Activated CD8-positive, alpha-beta memory T cell treated with anti-CD3 and anti-CD28 coated beads, Interleukin-2, amount 50 U/mL, for 24 hours (primary cell): ENCODE data around the gene CCDC57.
"Not testable (repeated sequence)": the region's sequence is repeated elsewhere in the genome, so short reads cannot be mapped to it uniquely, and the experiment has no call there.

Experiments used
- DNase-seq: peaks from one replicate; pipeline ENCODE4 v3.0.0-alpha.2; 2020; ENCODE audit errors: extremely low read depth

CCDC57 gene

GRCh38 chr17:82204831-82205719 lies 7.6 kb downstream of the CCDC57 start:
- no peak for DNase-seq

DNA sequence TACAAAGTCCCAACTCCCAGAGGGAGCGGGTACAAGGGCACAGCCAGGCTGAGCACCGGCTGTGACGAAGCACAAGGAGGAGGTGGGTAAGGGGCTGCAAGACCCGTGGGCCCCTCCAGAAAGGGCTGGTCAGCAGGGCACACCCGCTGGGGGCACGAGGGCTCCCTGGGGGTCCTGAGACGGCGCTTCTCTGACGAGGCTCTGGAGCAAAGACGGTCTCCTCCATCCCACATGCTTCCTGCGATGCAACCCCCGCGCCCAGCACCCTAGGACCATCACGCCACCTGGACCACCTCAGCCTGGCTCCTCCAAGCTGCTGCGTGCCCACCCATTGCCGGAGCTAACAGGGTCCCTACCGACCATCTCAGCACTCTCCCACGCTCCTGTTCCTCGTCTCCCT lies 8.7 kb downstream of the CCDC57 start:
- DNase-seq = no peak

DNA sequence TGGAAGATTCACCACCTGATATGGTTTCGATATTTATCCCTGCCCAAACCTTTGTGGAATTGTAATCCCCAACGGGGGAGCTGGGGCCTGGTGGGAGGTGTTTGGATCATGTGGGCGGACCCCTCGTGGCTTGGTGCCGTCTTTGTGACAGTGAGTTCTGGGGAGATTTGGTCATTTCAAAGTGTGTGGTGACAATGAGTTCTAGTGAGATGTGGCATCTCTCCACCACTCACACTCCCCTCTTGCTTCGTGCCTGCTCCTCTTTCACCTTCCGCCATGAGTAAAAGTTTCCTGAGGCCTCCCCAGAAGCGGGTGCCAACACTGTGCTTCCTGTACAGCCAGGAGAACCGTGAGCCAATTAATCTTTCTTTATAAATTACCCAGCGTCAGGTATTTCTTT lies 9.7 kb downstream of the CCDC57 start:
- DNase-seq = no peak

DNA sequence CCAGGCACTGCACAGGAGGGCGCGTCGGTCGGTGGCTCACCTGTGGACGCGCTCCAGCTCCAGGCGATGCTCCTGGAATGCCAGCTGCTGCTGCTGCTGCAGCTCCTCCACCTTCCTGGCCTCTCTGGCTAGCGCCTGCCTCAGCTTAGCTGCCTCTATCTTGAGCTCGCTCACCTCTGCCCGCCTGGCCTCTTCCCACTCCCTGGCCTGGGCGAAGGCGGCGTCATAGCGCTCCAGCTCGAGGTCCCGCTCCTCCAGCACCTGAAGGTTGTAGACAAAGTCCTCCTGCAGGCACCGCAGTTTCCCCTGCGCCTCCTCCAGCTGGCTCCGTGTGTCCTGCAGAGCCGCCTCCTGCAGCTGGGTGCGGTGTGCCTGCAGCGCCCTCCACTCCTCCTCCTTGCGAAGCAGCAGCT lies 11.1 kb downstream of the CCDC57 start:
- no peak for DNase-seq

DNA sequence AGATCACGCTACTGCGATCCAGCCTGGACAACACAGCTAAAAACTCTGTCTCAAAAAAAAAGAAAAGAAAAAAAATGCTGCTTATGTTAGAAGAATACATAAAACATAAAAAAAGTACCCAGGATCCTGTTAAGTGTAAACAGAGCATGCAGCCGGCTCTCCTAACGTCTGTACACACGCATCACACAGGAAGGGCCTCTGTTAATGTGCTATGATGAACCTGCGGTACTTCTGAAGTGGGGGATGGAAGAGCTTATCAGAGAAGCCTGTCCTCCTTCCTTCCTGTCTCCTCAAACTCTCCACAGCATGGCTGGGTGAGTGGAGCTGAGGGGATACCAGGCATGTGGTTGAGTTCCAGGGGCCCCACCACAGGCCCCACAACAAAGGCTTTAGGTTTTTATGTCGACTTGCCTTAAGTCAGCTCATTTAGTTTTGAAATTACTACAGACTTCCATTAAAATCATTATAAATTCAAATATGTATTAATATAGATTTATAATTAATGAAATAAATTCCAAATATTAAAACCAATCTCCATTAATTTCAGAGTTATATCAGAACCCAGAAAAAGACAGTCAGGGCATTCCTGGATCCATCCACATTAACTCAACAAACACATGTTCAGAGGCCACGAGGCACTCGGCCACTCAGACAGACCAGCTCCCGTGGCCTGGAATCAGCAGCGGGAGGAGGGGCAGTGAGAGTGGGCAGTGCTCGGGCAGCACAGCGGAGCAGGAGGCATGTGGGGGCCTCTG lies 11.7 kb downstream of the CCDC57 start:
- DNase-seq = no peak

DNA sequence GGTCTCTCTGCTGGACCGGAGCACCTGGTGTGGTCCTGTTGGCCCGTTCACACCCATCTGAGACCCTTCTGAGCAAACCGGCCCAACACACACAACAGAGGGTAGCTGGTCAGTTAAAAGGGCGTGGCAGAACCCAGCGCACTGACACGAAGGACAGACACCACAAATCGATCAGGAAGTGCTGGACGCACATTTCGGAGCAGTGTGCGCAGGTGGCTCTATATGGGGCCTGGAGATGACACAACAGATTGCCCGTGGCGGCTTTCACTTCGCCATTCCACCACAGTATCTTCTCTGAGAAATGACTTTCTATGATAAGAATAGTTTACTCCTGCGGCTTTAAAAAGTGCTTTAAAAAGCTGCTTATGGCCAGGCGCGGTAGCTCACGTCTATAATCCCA lies 12.5 kb downstream of the CCDC57 start:
- DNase-seq = no peak

DNA sequence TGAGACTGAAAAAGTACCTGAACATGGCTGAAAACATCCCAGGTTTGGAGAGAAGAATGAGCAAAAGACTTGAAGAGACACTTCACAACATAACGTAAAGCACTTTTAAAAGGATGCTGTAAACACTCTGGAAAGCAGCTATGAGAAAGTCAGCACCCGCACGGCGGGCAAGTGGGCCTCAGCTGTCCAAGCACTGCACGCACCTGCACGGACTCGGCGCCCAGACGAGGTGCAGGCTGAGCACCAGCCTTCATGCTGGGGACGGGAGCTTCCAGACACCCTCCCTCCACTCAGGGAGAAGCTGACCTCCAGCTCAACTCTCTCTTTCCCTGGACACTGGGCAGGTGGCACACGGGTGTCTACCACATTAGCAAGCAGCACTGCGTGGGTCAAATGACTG lies 13.1 kb downstream of the CCDC57 start:
- no peak for DNase-seq

DNA sequence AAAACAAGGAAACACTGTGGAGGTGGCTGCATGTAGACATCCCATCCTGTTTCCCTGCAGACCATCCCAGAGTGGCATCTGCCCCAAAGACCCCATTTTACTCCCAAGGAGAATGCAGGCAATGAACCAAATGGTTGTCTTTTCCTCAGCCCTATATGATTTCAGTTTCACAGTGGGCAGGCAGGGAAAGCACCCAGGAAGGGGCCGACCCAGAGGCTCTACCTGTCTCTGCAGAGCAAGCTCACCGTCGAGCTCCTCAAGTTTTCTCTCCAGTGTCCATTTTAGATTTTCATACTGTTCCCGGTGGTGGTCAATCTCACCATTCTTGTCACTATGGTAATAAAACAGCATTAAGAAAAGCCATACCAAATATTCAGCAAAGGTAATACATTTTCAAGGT lies 14.6 kb downstream of the CCDC57 start:
- no peak for DNase-seq

DNA sequence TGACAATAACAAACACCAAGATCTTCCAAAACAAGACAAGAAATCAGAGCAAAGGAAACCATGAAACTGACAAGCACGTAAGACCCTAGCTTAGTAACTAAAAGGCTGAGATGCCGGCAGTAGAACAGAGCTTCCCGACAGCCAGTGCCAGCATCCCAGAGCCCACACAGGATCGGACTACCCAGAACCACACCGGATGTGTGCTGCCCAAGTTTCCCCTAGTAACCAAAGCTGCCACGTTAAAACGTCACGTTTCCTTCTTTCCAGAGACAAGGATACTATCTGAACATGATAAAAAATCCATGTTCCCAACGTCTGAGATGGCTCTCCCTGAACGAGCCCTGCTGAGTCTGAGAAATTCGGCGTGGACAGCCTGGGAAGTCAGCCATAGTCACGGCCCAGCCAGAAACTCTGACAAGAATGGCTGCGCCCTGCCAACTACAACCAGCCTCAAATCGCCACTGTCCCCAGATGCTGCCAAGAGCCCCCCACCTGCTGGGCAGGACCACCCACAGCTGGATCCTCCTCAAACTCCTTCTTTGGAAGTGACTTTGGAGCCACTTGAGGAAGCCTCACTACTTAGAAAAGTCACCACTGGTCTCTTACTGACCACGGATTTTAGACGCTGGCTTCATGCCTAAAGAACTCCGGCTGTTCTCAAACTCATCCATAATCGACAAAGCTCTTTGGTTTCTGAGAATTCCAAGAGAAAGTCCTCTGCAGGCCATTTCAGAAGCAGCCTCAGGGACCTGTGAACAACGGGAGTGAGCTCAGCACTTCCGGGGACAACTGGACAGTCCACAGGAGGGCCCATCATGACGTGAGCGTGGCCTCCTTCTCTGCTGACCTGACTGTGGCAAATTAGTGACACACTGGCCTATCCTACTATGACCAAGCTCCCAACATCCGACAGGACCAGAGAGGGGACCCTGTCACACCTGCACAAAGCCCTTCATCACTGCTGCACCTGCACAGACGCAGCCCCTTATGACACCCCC lies 16.7 kb downstream of the CCDC57 start:
- DNase-seq = no peak

- no peak for DNase-seq
These were observed 17.9 kb downstream of the CCDC57 start for GRCh38 chr17:82194765-82195164.

DNA sequence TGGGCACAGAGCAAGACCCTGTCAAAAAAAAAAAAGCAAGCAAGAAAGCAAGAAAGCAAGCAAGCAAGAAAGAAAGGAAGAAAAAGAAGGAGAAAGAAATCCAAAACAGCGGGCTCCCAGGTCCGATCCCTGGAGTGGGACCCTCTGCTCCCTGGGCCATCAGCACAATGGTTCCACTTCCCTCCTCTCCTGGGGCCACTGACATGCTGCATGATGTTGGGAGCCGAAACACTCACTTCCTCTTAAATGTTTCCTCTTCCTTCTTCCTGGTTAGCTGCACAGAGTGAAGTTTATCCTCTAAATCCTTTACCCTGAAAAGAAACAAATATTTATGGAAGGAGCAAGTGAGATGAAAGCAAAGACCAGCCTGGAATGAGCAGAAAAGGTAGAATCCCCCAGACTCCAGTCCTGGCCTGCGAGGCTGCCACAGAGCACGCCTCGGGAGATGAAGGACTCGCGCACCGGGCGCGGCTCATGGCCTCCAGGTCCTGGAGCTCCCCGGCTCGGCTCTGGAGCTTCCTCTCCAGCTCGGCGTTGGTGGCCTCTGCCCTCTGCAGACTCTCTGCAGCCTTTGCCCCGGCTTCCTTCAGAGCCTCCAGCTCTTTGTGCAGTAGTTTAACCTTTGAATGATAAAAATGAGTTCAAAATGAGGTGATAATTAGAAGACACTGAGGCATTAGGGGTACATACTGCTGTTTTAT lies 19.0 kb downstream of the CCDC57 start:
- no peak for DNase-seq

GRCh38 chr17:82193050-82193449 lies 19.6 kb downstream of the CCDC57 start:
- DNase-seq = not testable (repeated sequence)

DNA sequence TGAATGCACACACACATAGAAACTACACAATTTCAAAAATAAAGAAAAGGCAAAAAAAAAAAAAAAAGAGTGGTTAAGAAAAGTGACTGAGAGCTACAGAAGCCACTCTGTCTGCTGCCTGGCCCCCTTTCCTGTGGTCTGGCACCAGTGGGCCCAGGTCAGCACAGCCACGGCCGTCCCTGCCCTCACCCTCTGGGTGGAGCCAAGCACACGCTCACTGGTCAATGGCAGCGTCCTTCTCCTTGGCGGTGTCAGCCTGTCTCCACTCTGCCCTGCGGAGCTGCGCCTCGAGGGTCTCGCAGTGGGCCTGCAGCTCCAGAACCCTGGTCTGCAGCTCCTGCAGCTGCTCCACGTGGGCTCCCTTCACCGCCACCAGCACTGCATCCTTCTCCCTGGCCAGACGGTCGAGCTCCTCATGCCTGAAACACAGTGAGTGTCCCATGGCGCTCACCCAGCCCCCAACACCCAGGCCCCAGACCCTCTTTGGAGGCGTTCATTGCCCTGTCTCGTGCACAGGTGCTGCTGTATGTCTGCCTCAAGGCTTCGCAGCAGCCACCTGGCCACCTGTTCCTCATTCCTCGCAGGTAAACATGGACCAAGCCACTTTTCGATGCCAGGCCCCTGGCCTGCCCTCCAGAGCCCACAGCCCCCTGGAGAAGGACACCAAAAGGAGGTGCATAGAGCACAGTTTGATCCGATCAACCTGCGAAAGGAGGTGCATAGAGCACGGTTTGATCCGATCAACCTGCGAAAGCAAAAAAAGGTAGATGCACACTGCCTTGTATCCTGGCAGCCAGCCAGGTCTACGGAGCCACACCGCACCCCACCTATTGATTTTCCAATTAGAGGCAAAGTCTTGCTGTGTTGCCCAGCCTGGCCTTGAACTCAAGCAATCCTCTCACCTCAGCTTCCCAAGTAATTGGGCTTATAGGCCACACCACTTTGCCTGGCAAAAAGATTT lies 24.4 kb downstream of the CCDC57 start:
- DNase-seq = no peak

- no peak for DNase-seq
These were observed 25.1 kb downstream of the CCDC57 start for GRCh38 chr17:82187500-82187899.

GRCh38 chr17:82186221-82186620 lies 26.4 kb downstream of the CCDC57 start:
- DNase-seq = no peak

DNA sequence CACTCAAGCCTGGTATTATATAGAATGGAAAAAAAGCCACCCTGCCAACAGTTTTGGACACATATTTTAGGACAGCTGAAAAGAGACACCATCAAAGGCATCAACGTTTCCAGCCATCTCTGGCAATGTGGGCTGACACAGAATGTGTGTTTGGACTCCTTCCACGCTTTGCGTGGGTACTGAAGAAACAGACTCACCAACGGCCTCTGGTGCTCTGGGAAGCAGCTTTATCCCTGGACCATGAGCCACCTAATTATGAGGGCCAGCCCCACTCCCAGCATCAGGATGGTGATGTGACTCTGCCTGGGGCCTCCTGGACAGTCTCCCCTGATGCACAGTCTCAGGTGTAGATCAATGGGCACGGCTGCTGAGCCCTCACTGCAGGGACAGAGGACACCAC lies 27.9 kb downstream of the CCDC57 start:
- no peak for DNase-seq

DNA sequence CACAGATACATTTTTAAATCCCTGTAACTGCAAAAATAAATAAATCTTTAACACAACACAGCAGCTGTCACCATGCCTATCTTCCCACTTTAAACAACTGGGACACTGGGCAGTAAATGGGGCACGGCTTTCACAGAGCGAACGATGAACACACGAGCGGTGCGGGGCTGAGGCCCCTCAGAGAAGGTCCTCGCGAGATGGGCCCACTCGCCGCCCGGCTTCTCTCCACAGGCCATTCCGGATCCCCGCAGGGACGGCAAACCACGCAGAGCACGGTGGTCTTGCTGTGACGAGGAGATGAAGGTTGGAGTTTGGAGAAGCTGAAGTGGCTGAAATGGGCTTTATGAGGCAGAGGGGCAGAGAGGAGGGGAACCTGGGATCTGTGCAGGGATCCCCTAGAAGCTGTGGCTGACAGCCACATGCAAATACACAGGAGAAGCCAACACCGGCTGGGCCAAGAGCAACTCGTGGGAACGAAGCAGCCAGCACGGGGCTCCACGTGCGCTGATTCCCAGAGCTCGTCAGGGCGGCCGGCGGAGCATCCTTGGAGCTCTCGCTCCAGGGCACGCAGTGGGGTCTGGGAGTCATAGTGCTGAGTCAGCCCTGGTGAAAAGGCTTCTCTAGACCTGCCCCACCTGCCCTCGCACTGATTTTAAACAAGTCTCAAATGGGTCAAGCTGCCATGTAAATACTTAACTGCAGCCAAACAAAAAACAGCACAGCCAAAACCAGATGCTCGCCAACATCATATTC lies 31.7 kb downstream of the CCDC57 start:
- DNase-seq = no peak

- DNase-seq = no peak
These were observed 32.6 kb downstream of the CCDC57 start for GRCh38 chr17:82179946-82180475.

GRCh38 chr17:82179412-82179811 lies 33.2 kb downstream of the CCDC57 start:
- DNase-seq = no peak
